GM12878 (cell line): ENCODE results near the gene MST1. TPM values are rescaled to one million over a fixed set of nuclear protein-coding genes. Genes with fewer than 3 reads are reported as not detected.

ENCODE experiments used
- BCLAF1 ChIP-seq: fragments of 450-650 bp; IDR thresholded peaks from 2 replicates; pipeline ENCODE4 v1.6.1; 2017; ENCODE audit warnings: antibody characterized with exemption, mild to moderate bottlenecking, moderate library complexity
- E2F4 ChIP-seq: IDR thresholded peaks from 2 replicates; pipeline ENCODE4 v1.6.1; 2012; ENCODE audit warnings: low read depth, low read length, improper control_type of control experiment
- HDAC2 ChIP-seq: fragments of 200-600 bp; sonication (generic); IDR thresholded peaks from 2 replicates; pipeline ENCODE4 v1.6.1; 2017
- MAX ChIP-seq: IDR thresholded peaks from 2 replicates; pipeline ENCODE4 v1.6.1; 2012; ENCODE audit warnings: low read depth, low read length, improper control_type of control experiment
- MTA3 ChIP-seq: IDR thresholded peaks from 2 replicates; pipeline ENCODE4 v1.6.1; 2012; ENCODE audit warnings: low read length, inconsistent platforms, borderline replicate concordance
- PKNOX1 ChIP-seq: fragments of 450-650 bp; IDR thresholded peaks from 2 replicates; pipeline ENCODE4 v1.6.1; 2016; ENCODE audit warnings: mild to moderate bottlenecking
- RBBP5 ChIP-seq: fragments of 200-600 bp; sonication (generic); conservative IDR thresholded peaks from 2 replicates; pipeline ENCODE4 v1.6.1; 2016
- YBX1 ChIP-seq: fragments of 450-650 bp; IDR thresholded peaks from 2 replicates; pipeline ENCODE4 v1.6.1; 2016; ENCODE audit warnings: antibody characterized with exemption
- polyA plus RNA-seq, 11 experiments: library from polyadenylated mRNA; depleted of rRNA in 4 of 11; unstranded in 6 of 11; stranded (reverse) in 5 of 11; fragments of >200 nt; fragmentation: Nextera tagmentation in 4 of 11; fragmentation: Illumina TruSeq in 1 of 11; extraction: Ambion mirVana in 4 of 11; extraction: Trizol in 1 of 11; gene quantifications; 1 replicate in 1 of 11; 2 replicates in 10 of 11; pipeline versions ENCODE4 v1.2.1 to v1.2.3, GENCODE V29; 2011 to 2016; ENCODE audit warnings: inconsistent platforms in 2 of 11, missing spikeins in 2 of 11, low read depth in 1 of 11
- total RNA-seq, 4 experiments: library from RNA; depleted of rRNA in 3 of 4; stranded (reverse); fragments of >200 nt in 3 of 4; fragmentation: Illumina TruSeq in 1 of 4; extraction: Trizol in 1 of 4; gene quantifications; 2 replicates each; pipeline versions ENCODE4 v1.2.1 to v1.2.3, GENCODE V29; 2013 to 2021

The MST1 gene
- total and polyA plus RNA-seq, 10 of the 15 experiments (the other 5 are each of a cell fraction or from before 2014, with no cell fraction given) = 1.2 to 25.5 (median 4.1) TPM

GRCh38 chr3:49723628-49724551 is 34.6 kb upstream of the MST1 start, which contains the start of gene GMPPB (continued):
- peak; percentile 37; the same call in 1 of the 2 replicates for TF ChIP-seq PKNOX1
- peak; percentile 79 for TF ChIP-seq E2F4
- TF ChIP-seq RBBP5 = no peak
- no peak for TF ChIP-seq MAX
- no peak for TF ChIP-seq YBX1
- TF ChIP-seq MTA3 = no peak
- no peak for TF ChIP-seq HDAC2
- TF ChIP-seq BCLAF1 = no peak
